ENCODE measurements around the gene DIO3.

- TF ChIP-seq, protein P1, sequence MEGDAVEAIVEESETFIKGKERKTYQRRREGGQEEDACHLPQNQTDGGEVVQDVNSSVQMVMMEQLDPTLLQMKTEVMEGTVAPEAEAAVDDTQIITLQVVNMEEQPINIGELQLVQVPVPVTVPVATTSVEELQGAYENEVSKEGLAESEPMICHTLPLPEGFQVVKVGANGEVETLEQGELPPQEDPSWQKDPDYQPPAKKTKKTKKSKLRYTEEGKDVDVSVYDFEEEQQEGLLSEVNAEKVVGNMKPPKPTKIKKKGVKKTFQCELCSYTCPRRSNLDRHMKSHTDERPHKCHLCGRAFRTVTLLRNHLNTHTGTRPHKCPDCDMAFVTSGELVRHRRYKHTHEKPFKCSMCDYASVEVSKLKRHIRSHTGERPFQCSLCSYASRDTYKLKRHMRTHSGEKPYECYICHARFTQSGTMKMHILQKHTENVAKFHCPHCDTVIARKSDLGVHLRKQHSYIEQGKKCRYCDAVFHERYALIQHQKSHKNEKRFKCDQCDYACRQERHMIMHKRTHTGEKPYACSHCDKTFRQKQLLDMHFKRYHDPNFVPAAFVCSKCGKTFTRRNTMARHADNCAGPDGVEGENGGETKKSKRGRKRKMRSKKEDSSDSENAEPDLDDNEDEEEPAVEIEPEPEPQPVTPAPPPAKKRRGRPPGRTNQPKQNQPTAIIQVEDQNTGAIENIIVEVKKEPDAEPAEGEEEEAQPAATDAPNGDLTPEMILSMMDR (IDR thresholded peaks at IDR 0.05; ENCODE audit: low read depth, low read length, poor library complexity, severe bottlenecking): no peak
- no peak for TF ChIP-seq EZH2phosphoT487 (IDR thresholded peaks at IDR 0.05; ENCODE audit: borderline replicate concordance, low read length)
Observed at GRCh38 chr14:101585211-101585610, 23.9 kb downstream of the DIO3 start.
